DMS53 treated with DMSO at 0.1 percent for 48 hours (cell line): ENCODE measurements around the gene FBXO41.

Experiments used
- DNase-seq: peaks from one replicate; lab custom pipeline; 2025; ENCODE audit not compliant: unreplicated experiment; lab: John Stamatoyannopoulos, UW

Gene FBXO41

GRCh38 chr2:73214120-73215035, 69.9 kb downstream of the FBXO41 start, which contains the start of gene SMYD5:
Gene SMYD5 (plus strand): TSS chr2:73214245. CDS start chr2:73214267, 22 bp downstream.
- peak; percentile 47 for DNase-seq

- DNase-seq, result peak; percentile 64
These were observed 71.7 kb downstream of the FBXO41 start for GRCh38 chr2:73212448-73213176.

GRCh38 chr2:73212098-73212447, 72.2 kb downstream of the FBXO41 start:
- no peak for DNase-seq

GRCh38 chr2:73210696-73211095, 73.6 kb downstream of the FBXO41 start:
- DNase-seq, result no peak

GRCh38 chr2:73210019-73210418, 74.3 kb downstream of the FBXO41 start:
- no peak for DNase-seq

- no peak for DNase-seq
These were observed 76.0 kb downstream of the FBXO41 start for GRCh38 chr2:73208258-73208657.

- DNase-seq, result no peak
These were observed 78.7 kb downstream of the FBXO41 start for GRCh38 chr2:73205611-73206010.
